Measurements from ENCODE around the gene RAI1.

The RAI1 gene

GRCh38 chr17:17816240-17816814 is 135.1 kb downstream of the RAI1 start:
- no peak for ATAC-seq
- no peak for TF ChIP-seq TCF4 (CRISPR knock-in tag; IDR thresholded peaks at IDR 0.05; ENCODE audit: borderline replicate concordance)
- no peak for TF ChIP-seq ESRRG (CRISPR knock-in tag; IDR thresholded peaks at IDR 0.05)
- TF ChIP-seq CREB5 (CRISPR knock-in tag; IDR thresholded peaks at IDR 0.05; ENCODE audit: low read depth): no peak
- no peak for TF ChIP-seq GLIS3 (CRISPR knock-in tag; IDR thresholded peaks at IDR 0.05)
- TF ChIP-seq RARB (CRISPR knock-in tag; IDR thresholded peaks at IDR 0.05): no peak
- TF ChIP-seq ARNTL (CRISPR knock-in tag; IDR thresholded peaks at IDR 0.05; ENCODE audit: borderline replicate concordance, low read depth): no peak
- no peak for TF ChIP-seq TOX (CRISPR knock-in tag; IDR thresholded peaks at IDR 0.05; ENCODE audit: borderline replicate concordance)
- TF ChIP-seq, protein P1, sequence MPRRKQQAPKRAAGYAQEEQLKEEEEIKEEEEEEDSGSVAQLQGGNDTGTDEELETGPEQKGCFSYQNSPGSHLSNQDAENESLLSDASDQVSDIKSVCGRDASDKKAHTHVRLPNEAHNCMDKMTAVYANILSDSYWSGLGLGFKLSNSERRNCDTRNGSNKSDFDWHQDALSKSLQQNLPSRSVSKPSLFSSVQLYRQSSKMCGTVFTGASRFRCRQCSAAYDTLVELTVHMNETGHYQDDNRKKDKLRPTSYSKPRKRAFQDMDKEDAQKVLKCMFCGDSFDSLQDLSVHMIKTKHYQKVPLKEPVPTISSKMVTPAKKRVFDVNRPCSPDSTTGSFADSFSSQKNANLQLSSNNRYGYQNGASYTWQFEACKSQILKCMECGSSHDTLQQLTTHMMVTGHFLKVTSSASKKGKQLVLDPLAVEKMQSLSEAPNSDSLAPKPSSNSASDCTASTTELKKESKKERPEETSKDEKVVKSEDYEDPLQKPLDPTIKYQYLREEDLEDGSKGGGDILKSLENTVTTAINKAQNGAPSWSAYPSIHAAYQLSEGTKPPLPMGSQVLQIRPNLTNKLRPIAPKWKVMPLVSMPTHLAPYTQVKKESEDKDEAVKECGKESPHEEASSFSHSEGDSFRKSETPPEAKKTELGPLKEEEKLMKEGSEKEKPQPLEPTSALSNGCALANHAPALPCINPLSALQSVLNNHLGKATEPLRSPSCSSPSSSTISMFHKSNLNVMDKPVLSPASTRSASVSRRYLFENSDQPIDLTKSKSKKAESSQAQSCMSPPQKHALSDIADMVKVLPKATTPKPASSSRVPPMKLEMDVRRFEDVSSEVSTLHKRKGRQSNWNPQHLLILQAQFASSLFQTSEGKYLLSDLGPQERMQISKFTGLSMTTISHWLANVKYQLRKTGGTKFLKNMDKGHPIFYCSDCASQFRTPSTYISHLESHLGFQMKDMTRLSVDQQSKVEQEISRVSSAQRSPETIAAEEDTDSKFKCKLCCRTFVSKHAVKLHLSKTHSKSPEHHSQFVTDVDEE (CRISPR knock-in tag; IDR thresholded peaks at IDR 0.05): no peak
- TF ChIP-seq ZNF70 (CRISPR knock-in tag; IDR thresholded peaks at IDR 0.05): no peak
- TF ChIP-seq ZNF565 (CRISPR knock-in tag; conservative IDR thresholded peaks at IDR 0.05; ENCODE audit: low read depth): no peak

DNA sequence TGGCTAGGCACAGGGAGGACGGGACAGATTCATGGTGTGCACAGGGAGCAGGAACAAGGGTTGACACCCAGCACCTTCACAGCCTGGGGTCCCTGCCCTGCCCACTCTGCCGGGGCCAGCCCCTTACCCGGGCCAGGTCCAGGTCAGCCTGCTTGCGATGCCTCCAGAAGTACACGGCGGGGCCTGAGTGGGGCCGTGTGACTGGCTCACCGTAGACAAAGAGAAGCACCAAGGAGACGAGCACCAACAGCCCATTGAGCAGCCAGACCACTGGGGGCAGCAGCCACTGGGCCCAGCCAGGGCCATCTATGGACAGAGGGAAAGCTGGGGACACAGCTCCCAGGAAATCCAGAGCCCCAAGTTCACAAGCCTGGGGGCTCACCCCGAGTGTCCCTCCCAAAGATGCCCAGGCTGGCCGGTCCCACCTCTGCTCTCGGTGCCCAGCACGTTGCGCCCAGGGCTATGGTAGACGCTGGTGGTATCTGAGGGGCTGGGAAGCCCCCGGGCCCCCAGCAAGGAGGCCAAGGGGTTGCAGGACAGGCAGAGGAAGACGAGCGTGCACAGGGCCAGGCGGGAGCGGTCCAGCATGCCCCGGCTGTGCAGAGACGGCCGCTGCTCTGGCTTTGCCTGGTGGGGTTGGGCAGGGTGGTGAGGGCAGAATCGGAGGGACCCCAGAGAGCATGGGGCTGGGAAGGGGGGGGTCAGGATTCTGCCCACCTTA is 135.7 kb downstream of the RAI1 start:
- TF ChIP-seq BACH2 (CRISPR knock-in tag; IDR thresholded peaks at IDR 0.05; ENCODE audit: borderline replicate concordance) (no peak), TCF4 (CRISPR knock-in tag; IDR thresholded peaks at IDR 0.05; ENCODE audit: borderline replicate concordance) (no peak), CREB5 (CRISPR knock-in tag; IDR thresholded peaks at IDR 0.05; ENCODE audit: low read depth) (no peak), POU6F1 (CRISPR knock-in tag; IDR thresholded peaks at IDR 0.05; ENCODE audit: borderline replicate concordance, low read depth) (no peak), OSR1 (CRISPR knock-in tag; IDR thresholded peaks at IDR 0.05) (no peak), TOX (CRISPR knock-in tag; IDR thresholded peaks at IDR 0.05; ENCODE audit: borderline replicate concordance) (no peak), SNAI2 (CRISPR knock-in tag; IDR thresholded peaks at IDR 0.05) (no peak), PATZ1 (CRISPR knock-in tag; IDR thresholded peaks at IDR 0.05; ENCODE audit: borderline replicate concordance) (no peak), ESRRG (CRISPR knock-in tag; IDR thresholded peaks at IDR 0.05) (no peak), GLIS3 (CRISPR knock-in tag; IDR thresholded peaks at IDR 0.05) (no peak), RARB (CRISPR knock-in tag; IDR thresholded peaks at IDR 0.05) (no peak), ZNF70 (CRISPR knock-in tag; IDR thresholded peaks at IDR 0.05) (no peak), ZFP30 (CRISPR knock-in tag; IDR thresholded peaks at IDR 0.05) (no peak), ZNF8 (CRISPR knock-in tag; IDR thresholded peaks at IDR 0.05) (no peak), ZNF565 (CRISPR knock-in tag; conservative IDR thresholded peaks at IDR 0.05; ENCODE audit: low read depth) (no peak), ISL1 (CRISPR knock-in tag; IDR thresholded peaks at IDR 0.05) (no peak), ARNTL (CRISPR knock-in tag; IDR thresholded peaks at IDR 0.05; ENCODE audit: borderline replicate concordance, low read depth) (no peak)
- TF ChIP-seq, protein P2, sequence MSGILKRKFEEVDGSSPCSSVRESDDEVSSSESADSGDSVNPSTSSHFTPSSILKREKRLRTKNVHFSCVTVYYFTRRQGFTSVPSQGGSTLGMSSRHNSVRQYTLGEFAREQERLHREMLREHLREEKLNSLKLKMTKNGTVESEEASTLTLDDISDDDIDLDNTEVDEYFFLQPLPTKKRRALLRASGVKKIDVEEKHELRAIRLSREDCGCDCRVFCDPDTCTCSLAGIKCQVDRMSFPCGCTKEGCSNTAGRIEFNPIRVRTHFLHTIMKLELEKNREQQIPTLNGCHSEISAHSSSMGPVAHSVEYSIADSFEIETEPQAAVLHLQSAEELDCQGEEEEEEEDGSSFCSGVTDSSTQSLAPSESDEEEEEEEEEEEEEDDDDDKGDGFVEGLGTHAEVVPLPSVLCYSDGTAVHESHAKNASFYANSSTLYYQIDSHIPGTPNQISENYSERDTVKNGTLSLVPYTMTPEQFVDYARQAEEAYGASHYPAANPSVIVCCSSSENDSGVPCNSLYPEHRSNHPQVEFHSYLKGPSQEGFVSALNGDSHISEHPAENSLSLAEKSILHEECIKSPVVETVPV (CRISPR knock-in tag; IDR thresholded peaks at IDR 0.05): no peak
- TF ChIP-seq, protein P1 (CRISPR knock-in tag; IDR thresholded peaks at IDR 0.05): no peak
- no peak for ATAC-seq

Data from SK-N-SH treated with all-trans-retinoic acid at 6 μM for 48 hours (cell line).